ENCODE measurements around the gene SPSB4. TPM values are rescaled to one million over a fixed set of nuclear protein-coding genes. Genes with fewer than 3 reads are reported as not detected.

The SPSB4 gene
- total RNA-seq, 1 donor = not detected

DNA sequence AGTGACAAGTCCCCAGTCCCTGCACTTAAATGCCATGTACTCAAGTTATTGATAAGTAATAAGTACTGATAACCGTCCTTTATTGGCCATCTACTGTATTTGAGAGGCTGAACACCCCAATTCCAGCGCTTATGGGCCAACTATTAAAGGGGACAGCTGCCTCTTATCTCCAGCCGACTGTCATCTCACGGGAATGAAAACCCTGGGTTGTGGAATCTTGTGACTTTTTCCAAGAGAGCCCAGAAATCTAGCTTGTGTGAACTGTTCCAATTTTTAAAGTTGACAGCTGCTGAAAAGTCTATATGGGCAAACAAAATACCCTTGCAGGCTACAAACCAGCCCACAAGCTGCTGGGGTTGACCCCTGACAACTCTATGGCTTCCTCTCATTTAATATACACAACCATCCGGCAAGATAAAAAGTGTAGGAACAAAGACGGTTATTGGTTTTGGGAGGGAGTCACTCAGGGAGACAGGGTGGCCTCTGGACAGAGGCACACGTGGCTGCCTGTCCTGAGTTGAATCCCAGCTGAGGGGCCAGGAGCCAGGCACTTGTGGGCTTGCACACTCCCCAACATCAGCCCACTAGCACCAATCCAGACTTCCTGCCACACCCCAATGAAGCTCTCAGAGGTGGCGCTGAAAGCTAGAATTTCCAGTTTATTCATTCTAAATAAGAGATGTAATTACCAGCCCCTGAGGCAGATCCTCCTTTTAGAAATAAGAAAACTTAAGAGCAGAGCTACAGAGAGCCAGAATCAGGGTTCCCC, 16.2 kb downstream of the SPSB4 start:
- TF ChIP-seq, protein P1, sequence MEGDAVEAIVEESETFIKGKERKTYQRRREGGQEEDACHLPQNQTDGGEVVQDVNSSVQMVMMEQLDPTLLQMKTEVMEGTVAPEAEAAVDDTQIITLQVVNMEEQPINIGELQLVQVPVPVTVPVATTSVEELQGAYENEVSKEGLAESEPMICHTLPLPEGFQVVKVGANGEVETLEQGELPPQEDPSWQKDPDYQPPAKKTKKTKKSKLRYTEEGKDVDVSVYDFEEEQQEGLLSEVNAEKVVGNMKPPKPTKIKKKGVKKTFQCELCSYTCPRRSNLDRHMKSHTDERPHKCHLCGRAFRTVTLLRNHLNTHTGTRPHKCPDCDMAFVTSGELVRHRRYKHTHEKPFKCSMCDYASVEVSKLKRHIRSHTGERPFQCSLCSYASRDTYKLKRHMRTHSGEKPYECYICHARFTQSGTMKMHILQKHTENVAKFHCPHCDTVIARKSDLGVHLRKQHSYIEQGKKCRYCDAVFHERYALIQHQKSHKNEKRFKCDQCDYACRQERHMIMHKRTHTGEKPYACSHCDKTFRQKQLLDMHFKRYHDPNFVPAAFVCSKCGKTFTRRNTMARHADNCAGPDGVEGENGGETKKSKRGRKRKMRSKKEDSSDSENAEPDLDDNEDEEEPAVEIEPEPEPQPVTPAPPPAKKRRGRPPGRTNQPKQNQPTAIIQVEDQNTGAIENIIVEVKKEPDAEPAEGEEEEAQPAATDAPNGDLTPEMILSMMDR (IDR thresholded peaks at IDR 0.05; ENCODE audit: extremely low read depth, low read depth, low read length) = no peak
- Histone ChIP-seq H3K4me3 (ENCODE audit: insufficient read depth, low read length) (no peak overlapping the region), H3K4me2 (ENCODE audit: insufficient read depth, low read length) (no peak overlapping the region), H3K79me2 (ENCODE audit: insufficient read depth, low read length) (no peaks in the 10 kb centered on the region), H3K27ac (ENCODE audit: low read depth, low read length) (no peak overlapping the region), H3K27me3 (ENCODE audit: insufficient read depth, low read length) (peaks cover 17% of the 10 kb centered on the region), H3K36me3 (ENCODE audit: insufficient read depth, low read length) (no peaks in the 10 kb centered on the region), H4K20me1 (ENCODE audit: insufficient read depth, low read length) (no peaks in the 10 kb centered on the region), H2AFZ (ENCODE audit: low read length) (no peak overlapping the region), H3K9me3 (ENCODE audit: low read depth, low read length) (no peaks in the 10 kb centered on the region), H3K4me1 (ENCODE audit: insufficient read depth, low read length) (no peaks in the 10 kb centered on the region)
- peak; percentile 58 for DNase-seq (ENCODE audit: insufficient read length, low spot score, missing footprints)

DNA sequence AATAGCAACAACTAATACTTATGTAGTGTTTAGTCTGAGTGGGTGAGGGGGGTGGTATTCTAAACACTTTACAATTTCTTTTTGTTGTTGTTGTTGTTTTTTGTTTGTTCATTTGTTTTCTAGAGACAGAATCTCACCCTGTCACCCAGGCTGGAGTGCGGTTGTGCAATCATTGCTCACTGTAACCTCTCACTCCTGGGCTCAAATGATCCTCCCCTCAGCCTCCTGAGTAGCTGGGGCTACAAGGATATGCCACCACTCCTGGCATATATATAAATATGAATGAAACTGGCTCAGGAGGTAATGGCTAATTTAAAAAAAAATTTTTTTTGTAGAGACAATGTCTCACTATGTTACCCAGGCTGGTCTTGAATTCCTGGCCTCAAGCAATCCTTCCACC, 19.1 kb downstream of the SPSB4 start:
- Histone ChIP-seq H3K4me3 (ENCODE audit: insufficient read depth, low read length) (no peak overlapping the region), H3K4me1 (ENCODE audit: insufficient read depth, low read length) (no peaks in the 10 kb centered on the region), H3K9me3 (ENCODE audit: low read depth, low read length) (no peaks in the 10 kb centered on the region), H3K79me2 (ENCODE audit: insufficient read depth, low read length) (no peaks in the 10 kb centered on the region), H3K27ac (ENCODE audit: low read depth, low read length) (no peak overlapping the region), H4K20me1 (ENCODE audit: insufficient read depth, low read length) (no peaks in the 10 kb centered on the region), H2AFZ (ENCODE audit: low read length) (no peak overlapping the region), H3K4me2 (ENCODE audit: insufficient read depth, low read length) (no peak overlapping the region), H3K27me3 (ENCODE audit: insufficient read depth, low read length) (peaks cover 3% of the 10 kb centered on the region), H3K36me3 (ENCODE audit: insufficient read depth, low read length) (no peaks in the 10 kb centered on the region)
- TF ChIP-seq, protein P1 (IDR thresholded peaks at IDR 0.05; ENCODE audit: extremely low read depth, low read depth, low read length) = no peak
- DNase-seq (ENCODE audit: insufficient read length, low spot score, missing footprints) = no peak

DNA sequence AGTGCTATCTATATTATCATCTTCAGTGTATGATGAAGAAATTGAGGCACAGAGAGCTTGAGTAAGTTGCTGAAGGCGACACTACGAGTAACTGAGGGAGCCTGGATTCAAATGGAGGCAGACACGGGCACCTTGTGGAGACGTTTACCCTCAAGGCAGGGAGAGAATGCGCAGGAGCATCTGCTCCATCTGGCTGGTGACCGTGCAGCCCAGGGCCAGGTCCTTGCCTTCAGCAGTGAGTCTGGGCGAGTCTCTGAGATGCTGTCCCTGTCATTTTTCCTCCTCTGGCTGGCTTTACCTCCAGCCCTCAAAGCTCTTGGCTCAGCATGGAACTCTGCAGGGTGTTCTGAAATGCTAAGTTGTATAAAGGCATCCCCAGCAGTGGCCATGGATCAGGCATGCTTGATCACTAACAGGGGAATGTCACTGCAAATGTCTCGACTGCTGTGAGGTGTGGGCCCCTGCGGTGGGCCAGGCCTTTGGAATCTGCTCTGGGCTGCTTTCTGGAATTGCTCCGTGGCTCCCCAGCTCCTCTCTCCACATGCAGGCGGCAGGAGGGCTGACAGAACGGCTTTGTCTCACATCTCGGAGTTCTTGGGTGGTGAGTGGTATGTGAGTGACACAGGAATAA, 19.7 kb downstream of the SPSB4 start:
- TF ChIP-seq, protein P1 (IDR thresholded peaks at IDR 0.05; ENCODE audit: extremely low read depth, low read depth, low read length) = no peak
- H2AFZ ChIP-seq (ENCODE audit: low read length) = no peak overlapping the region
- DNase-seq (ENCODE audit: insufficient read length, low spot score, missing footprints) = no peak
- H4K20me1 ChIP-seq (ENCODE audit: insufficient read depth, low read length) = no peaks in the 10 kb centered on the region
- no peaks in the 10 kb centered on the region for H3K27me3 ChIP-seq (ENCODE audit: insufficient read depth, low read length)
- no peaks in the 10 kb centered on the region for H3K4me1 ChIP-seq (ENCODE audit: insufficient read depth, low read length)
- H3K4me3 ChIP-seq (ENCODE audit: insufficient read depth, low read length) = no peak overlapping the region
- no peaks in the 10 kb centered on the region for H3K79me2 ChIP-seq (ENCODE audit: insufficient read depth, low read length)
- no peaks in the 10 kb centered on the region for H3K36me3 ChIP-seq (ENCODE audit: insufficient read depth, low read length)
- no peak overlapping the region for H3K27ac ChIP-seq (ENCODE audit: low read depth, low read length)
- no peaks in the 10 kb centered on the region for H3K9me3 ChIP-seq (ENCODE audit: low read depth, low read length)
- no peak overlapping the region for H3K4me2 ChIP-seq (ENCODE audit: insufficient read depth, low read length)

DNA sequence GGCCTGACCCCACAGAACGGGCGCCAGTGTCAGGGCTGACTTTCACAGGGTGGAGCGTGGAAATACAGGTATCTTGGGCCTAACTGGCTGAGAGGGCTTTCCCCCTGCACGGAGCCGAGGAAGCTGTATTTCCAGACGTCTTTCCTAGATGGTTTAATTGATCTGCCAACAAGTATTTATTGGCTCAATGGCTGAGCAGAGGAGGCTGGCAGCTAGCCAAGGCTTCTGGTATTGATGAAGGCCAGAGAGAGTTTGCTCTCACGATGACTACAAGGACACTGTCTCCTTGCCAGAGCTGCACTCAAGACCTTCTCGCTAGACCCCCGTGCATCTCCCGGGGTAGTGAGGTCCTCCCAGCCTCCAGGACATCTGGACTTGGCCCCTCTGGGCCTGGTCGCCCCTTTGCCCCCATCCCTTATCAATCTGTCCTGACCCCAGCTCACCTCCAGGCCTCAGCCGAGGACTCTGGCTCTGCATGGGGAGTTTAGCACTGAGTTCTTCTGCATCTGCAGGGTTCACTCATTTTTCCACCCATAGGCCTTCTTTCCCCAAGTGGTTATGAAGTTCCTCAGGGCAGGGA, 20.6 kb downstream of the SPSB4 start:
- H3K9me3 ChIP-seq (ENCODE audit: low read depth, low read length) = no peaks in the 10 kb centered on the region
- DNase-seq (ENCODE audit: insufficient read length, low spot score, missing footprints) = peak; percentile 43
- no peak overlapping the region for H3K27ac ChIP-seq (ENCODE audit: low read depth, low read length)
- no peaks in the 10 kb centered on the region for H3K79me2 ChIP-seq (ENCODE audit: insufficient read depth, low read length)
- no peak overlapping the region for H3K4me3 ChIP-seq (ENCODE audit: insufficient read depth, low read length)
- TF ChIP-seq, protein P1 (IDR thresholded peaks at IDR 0.05; ENCODE audit: extremely low read depth, low read depth, low read length) = no peak
- H3K4me2 ChIP-seq (ENCODE audit: insufficient read depth, low read length) = no peak overlapping the region
- no peaks in the 10 kb centered on the region for H3K27me3 ChIP-seq (ENCODE audit: insufficient read depth, low read length)
- no peaks in the 10 kb centered on the region for H3K36me3 ChIP-seq (ENCODE audit: insufficient read depth, low read length)
- H4K20me1 ChIP-seq (ENCODE audit: insufficient read depth, low read length) = no peaks in the 10 kb centered on the region
- H3K4me1 ChIP-seq (ENCODE audit: insufficient read depth, low read length) = no peaks in the 10 kb centered on the region
- no peak overlapping the region for H2AFZ ChIP-seq (ENCODE audit: low read length)

Data from osteoblast (primary cell).